OCI-LY3 (cell line): ENCODE measurements around the gene CYP2D6.

ENCODE experiments used
- H2AFZ ChIP-seq: fragments of 200-600, 300-600 bp; shearing (Covaris generic); 2 replicates; pipeline ENCODE4 v1.6.0; 2014; ENCODE audit warnings: antibody characterized with exemption, low read depth, low read length
- H3K27ac ChIP-seq: fragments of 200-600, 300-600 bp; sonication (generic); 2 replicates; pipeline ENCODE4 v1.5.1; 2014; ENCODE audit warnings: mild to moderate bottlenecking, low read length, moderate library complexity, mixed read lengths
- H3K27me3 ChIP-seq: fragments of 200-600, 300-600 bp; sonication (generic); 2 replicates; pipeline ENCODE4 v1.6.1; 2014; ENCODE audit warnings: low read depth, low read length, mixed read lengths
- H3K36me3 ChIP-seq: fragments of 200-600, 300-600 bp; sonication (generic); replicated peaks from 2 replicates; pipeline ENCODE3; 2014; ENCODE audit warnings: low read depth, low read length, mixed read lengths
- H3K4me1 ChIP-seq: fragments of 300-600, 200-600 bp; sonication (generic); 2 replicates; pipeline ENCODE4 v1.6.1; 2014; ENCODE audit warnings: low read length, mixed read lengths
- H3K4me2 ChIP-seq: fragments of 200-600, 300-600 bp; sonication (generic); 2 replicates; pipeline ENCODE4 v1.6.1; 2014; ENCODE audit warnings: low read length, mixed read lengths
- H3K4me3 ChIP-seq: fragments of 300-600, 200-600 bp; sonication (generic); 2 replicates; pipeline ENCODE4 v1.5.1; 2014; ENCODE audit warnings: antibody characterized with exemption, mild to moderate bottlenecking, low read length, moderate library complexity
- H3K79me2 ChIP-seq: fragments of 300-600, 200-600 bp; shearing (Covaris generic); 2 replicates; pipeline ENCODE4 v1.6.1; 2014; ENCODE audit warnings: mild to moderate bottlenecking, low read length, mixed read lengths
- H3K9ac ChIP-seq: fragments of 300-600, 200-600 bp; shearing (Covaris generic); 2 replicates; pipeline ENCODE4 v1.6.0; 2014; ENCODE audit warnings: mild to moderate bottlenecking, low read length, moderate library complexity
- H3K9me3 ChIP-seq: fragments of 200-600, 300-600 bp; shearing (Covaris generic); 2 replicates; pipeline ENCODE4 v1.6.1; 2014; ENCODE audit warnings: low read length, mixed read lengths; ENCODE audit not compliant: insufficient read depth
- H4K20me1 ChIP-seq: fragments of 200-600, 300-600 bp; sonication (generic); 2 replicates; pipeline ENCODE4 v1.6.1; 2016; ENCODE audit warnings: low read length, mixed read lengths; ENCODE audit not compliant: insufficient read depth
- EZH2phosphoT487 ChIP-seq: fragments of 200-600 bp; shearing (Covaris generic); IDR thresholded peaks from 2 replicates; pipeline ENCODE4 v1.6.1; 2018; ENCODE audit warnings: antibody characterized with exemption, mixed run types, low read depth
- TF ChIP-seq, protein P1 (sequence below): fragments of 200-600, 300-600 bp; sonication (generic); IDR thresholded peaks from 2 replicates; pipeline ENCODE4 v1.5.1; 2014; ENCODE audit warnings: antibody characterized with exemption, low read length, low read depth

CYP2D6 gene

GRCh38 chr22:42163515-42163914 lies 32.9 kb upstream of the CYP2D6 start:
- no peak overlapping the region for H3K27ac ChIP-seq
- H3K36me3 ChIP-seq, result peaks cover 25% of the 10 kb centered on the region

DNA sequence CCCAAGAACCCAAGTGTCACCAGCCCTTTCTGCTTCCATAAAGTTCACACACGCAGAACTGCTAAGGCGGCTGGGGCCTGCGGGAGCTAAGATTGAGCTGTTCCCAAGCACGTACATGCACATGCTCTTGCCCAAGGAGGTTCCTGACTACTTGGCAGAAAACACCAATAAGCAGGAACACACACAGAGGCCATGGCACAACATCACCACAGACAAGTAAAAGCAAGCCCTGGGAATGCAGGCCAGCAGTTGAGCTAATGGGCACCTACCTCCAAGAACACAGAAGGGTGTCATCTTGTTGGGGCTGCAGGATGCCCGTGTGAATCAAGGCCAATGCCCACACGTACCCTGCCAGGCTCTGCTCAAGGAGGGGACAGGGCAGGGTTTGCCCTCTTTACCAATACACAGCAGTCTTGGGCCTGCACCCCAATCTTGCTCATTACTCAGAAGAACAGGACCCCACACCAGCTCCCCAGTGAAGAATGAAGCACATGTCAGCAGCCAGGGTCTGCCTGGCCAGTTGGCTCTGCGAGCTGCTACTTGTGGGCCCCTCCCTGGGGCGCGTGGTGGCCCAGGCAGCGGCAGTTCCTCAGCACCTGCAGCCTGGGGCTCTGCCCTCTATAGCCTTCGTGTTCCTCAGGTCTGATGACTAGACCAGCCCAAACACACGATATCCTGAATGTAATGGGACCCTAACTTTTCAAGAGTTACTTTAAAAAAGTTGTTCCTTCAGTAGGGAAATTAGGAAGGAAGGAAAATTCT lies 32.3 kb upstream of the CYP2D6 start:
- H3K27me3 ChIP-seq, result no peaks in the 10 kb centered on the region
- H3K9ac ChIP-seq, result no peak overlapping the region
- no peaks in the 10 kb centered on the region for H3K79me2 ChIP-seq
- no peaks in the 10 kb centered on the region for H3K9me3 ChIP-seq
- H2AFZ ChIP-seq, result no peak overlapping the region
- no peak overlapping the region for H3K27ac ChIP-seq
- TF ChIP-seq EZH2phosphoT487, result no peak
- TF ChIP-seq, protein P1, sequence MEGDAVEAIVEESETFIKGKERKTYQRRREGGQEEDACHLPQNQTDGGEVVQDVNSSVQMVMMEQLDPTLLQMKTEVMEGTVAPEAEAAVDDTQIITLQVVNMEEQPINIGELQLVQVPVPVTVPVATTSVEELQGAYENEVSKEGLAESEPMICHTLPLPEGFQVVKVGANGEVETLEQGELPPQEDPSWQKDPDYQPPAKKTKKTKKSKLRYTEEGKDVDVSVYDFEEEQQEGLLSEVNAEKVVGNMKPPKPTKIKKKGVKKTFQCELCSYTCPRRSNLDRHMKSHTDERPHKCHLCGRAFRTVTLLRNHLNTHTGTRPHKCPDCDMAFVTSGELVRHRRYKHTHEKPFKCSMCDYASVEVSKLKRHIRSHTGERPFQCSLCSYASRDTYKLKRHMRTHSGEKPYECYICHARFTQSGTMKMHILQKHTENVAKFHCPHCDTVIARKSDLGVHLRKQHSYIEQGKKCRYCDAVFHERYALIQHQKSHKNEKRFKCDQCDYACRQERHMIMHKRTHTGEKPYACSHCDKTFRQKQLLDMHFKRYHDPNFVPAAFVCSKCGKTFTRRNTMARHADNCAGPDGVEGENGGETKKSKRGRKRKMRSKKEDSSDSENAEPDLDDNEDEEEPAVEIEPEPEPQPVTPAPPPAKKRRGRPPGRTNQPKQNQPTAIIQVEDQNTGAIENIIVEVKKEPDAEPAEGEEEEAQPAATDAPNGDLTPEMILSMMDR, result no peak
- H4K20me1 ChIP-seq, result 0 out of 2 replicates have a peak, but pooled peaks cover 10% of the 10 kb centered on the region
- no peaks in the 10 kb centered on the region for H3K4me1 ChIP-seq
- peaks cover 29% of the 10 kb centered on the region for H3K36me3 ChIP-seq
- H3K4me3 ChIP-seq, result no peak overlapping the region
- no peak overlapping the region for H3K4me2 ChIP-seq

More at GRCh38 chr22:42163515-42163914, 32.9 kb upstream of the CYP2D6 start:
- Histone ChIP-seq H3K4me3 (no peak overlapping the region), H3K9me3 (no peaks in the 10 kb centered on the region), H3K4me2 (no peak overlapping the region), H3K27me3 (no peaks in the 10 kb centered on the region), H3K79me2 (no peaks in the 10 kb centered on the region), H4K20me1 (0 out of 2 replicates have a peak, but pooled peaks cover 10% of the 10 kb centered on the region), H2AFZ (no peak overlapping the region), H3K4me1 (no peaks in the 10 kb centered on the region), H3K9ac (no peak overlapping the region)
- TF ChIP-seq, protein P1, result no peak
- TF ChIP-seq EZH2phosphoT487, result no peak

DNA sequence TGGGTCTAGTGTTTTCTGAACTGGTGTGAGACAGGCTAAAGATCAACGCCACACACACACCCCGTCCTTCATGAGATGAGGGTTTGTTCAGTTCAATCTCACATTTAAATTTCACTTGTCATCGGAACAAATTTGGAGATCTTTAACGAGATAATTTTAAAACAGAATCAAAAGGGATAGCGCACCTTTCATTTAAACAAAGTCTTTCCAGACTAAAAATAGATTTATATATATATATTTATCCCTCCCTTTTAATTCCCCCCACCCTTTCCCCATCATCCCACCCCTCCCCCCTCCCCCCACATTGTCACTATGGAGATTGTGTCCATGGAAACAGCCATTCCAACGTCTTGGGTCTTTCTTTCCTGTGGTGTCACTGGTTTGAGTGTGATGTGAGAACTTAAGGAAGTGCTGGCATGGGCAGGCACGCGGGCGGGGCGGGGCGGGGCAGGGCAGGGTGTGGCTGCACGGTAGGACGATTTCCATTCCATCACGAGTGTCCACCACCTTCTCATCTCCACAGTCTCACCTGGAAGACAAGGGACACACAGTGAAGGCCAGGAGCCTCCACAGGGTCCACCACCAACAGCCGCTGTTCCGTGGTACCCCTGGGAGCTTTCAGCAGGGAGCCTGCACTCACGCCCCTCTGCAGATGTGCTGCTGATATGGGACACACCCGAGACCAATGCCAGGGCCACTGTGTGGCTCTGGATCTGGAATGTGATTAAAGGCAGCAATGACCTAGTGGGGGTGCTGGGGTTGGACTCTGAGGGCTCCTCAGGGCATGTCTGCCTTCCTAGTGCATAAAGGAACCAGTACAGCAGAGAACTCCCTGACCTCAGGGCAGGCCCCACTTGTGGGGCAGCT lies 30.5 kb upstream of the CYP2D6 start:
- Histone ChIP-seq H2AFZ (no peak overlapping the region), H3K9ac (no peak overlapping the region), H3K4me2 (no peak overlapping the region), H3K4me3 (no peak overlapping the region), H3K4me1 (no peaks in the 10 kb centered on the region), H3K27me3 (no peaks in the 10 kb centered on the region), H3K79me2 (no peaks in the 10 kb centered on the region), H3K36me3 (peaks cover 19% of the 10 kb centered on the region), H3K9me3 (no peaks in the 10 kb centered on the region), H4K20me1 (0 out of 2 replicates have a peak, but pooled peaks cover 10% of the 10 kb centered on the region), H3K27ac (no peak overlapping the region)
- TF ChIP-seq EZH2phosphoT487, result no peak
- TF ChIP-seq, protein P1, result no peak

- 0 out of 2 replicates have a peak, but pooled peaks cover 10% of the 10 kb centered on the region for H4K20me1 ChIP-seq
- no peaks in the 10 kb centered on the region for H3K9me3 ChIP-seq
- H3K27ac ChIP-seq, result no peak overlapping the region
- H3K4me2 ChIP-seq, result no peak overlapping the region
- no peaks in the 10 kb centered on the region for H3K79me2 ChIP-seq
- H3K27me3 ChIP-seq, result no peaks in the 10 kb centered on the region
- H3K4me3 ChIP-seq, result no peak overlapping the region
- H3K9ac ChIP-seq, result no peak overlapping the region
- H2AFZ ChIP-seq, result no peak overlapping the region
- H3K4me1 ChIP-seq, result no peaks in the 10 kb centered on the region
- peaks cover 12% of the 10 kb centered on the region for H3K36me3 ChIP-seq
- TF ChIP-seq EZH2phosphoT487, result no peak
- TF ChIP-seq, protein P1, result no peak
These were observed 29.6 kb upstream of the CYP2D6 start for GRCh38 chr22:42160251-42160650.
